Hepatocyte (in vitro differentiated cells): ENCODE data around the gene TFPI2.
"Not testable (repeated sequence)": the region's sequence is repeated elsewhere in the genome, so short reads cannot be mapped to it uniquely, and the experiment has no call there.

ENCODE experiments used
- CTCF ChIP-seq: fragments of 200-600 bp; sonication (generic); IDR thresholded peaks from 2 replicates; pipeline ENCODE4 v1.5.1; 2016; ENCODE audit warnings: antibody characterized with exemption, mild to moderate bottlenecking; ENCODE audit not compliant: poor library complexity
- EZH2 ChIP-seq: fragments of 200-600 bp; sonication (generic); IDR thresholded peaks from 2 replicates; pipeline ENCODE4 v1.6.1; 2016; ENCODE audit warnings: antibody characterized with exemption, mild to moderate bottlenecking, borderline replicate concordance

- TF ChIP-seq CTCF, EZH2: not testable (repeated sequence)
Observed at GRCh38 chr7:93916315-93916714, 25.8 kb upstream of the TFPI2 start.
